ENCODE results near the gene MXD4. TPM values are rescaled to one million over a fixed set of nuclear protein-coding genes. Genes with fewer than 3 reads are reported as not detected.

The MXD4 gene
- total and polyA plus RNA-seq, 2 experiments from 2014 or later = 30.9 to 70.5 TPM

DNA sequence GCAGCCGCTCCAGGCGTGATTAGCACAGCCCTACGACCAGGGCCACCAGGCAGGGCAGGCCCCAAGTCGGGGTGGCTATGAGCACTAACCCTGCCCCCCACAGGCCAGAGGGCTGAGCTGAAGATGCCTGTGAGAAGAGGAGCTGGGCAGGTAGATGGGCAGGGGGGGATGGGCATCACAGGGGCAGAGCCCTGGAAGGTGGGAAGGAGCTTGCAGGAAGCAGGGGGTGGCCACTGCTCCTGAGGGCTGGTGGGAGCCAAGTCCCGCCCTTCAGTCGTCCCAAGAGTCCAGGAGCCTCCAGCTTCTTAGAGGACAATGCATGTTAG, 7.3 kb upstream of the MXD4 start:
- Histone ChIP-seq H4K20me1 (ENCODE audit: insufficient read depth) (no peaks in the 10 kb centered on the region), H3K36me3 (ENCODE audit: low read depth) (no peaks in the 10 kb centered on the region), H3K79me2 (ENCODE audit: insufficient read depth) (no peaks in the 10 kb centered on the region), H3K4me3 (no peak overlapping the region), H3K9me2 (ENCODE audit: insufficient read depth) (no peaks in the 10 kb centered on the region), H3K9ac (no peak overlapping the region), H3K27me3 (replicated peaks; ENCODE audit: insufficient read depth) (no peaks in the 10 kb centered on the region), H3K4me2 (ENCODE audit: unreplicated experiment) (no peak overlapping the region), H3K4me1 (ENCODE audit: insufficient read depth) (0 out of 2 replicates have a peak, but pooled peaks cover 8% of the 10 kb centered on the region), H2AFZ (no peak overlapping the region), H3K9me3 (ENCODE audit: low read depth) (no peaks in the 10 kb centered on the region), H3K27ac (no peak overlapping the region), H3F3A (ENCODE audit: insufficient read depth) (peaks cover 6% of the 10 kb centered on the region; the same call in 1 of the 2 replicates)
- DNase-seq = no peak
- 79 to 85% methylated on average over 6 of the region's 6 CpGs for WGBS, 2 experiments (ENCODE audit: low coverage in 1 of 2, low lambda C conversion rate in 2 of 2, missing lambda C conversion rate in 2 of 2)
- in situ Hi-C loops (cut with MboI) = no loop called here
- TF ChIP-seq EZH2 (IDR thresholded peaks at IDR 0.05; ENCODE audit: insufficient read depth, poor library complexity, severe bottlenecking) = no peak
- TF ChIP-seq EZH2phosphoT487 (IDR thresholded peaks at IDR 0.05; ENCODE audit: insufficient read depth, low read depth) = no peak

DNA sequence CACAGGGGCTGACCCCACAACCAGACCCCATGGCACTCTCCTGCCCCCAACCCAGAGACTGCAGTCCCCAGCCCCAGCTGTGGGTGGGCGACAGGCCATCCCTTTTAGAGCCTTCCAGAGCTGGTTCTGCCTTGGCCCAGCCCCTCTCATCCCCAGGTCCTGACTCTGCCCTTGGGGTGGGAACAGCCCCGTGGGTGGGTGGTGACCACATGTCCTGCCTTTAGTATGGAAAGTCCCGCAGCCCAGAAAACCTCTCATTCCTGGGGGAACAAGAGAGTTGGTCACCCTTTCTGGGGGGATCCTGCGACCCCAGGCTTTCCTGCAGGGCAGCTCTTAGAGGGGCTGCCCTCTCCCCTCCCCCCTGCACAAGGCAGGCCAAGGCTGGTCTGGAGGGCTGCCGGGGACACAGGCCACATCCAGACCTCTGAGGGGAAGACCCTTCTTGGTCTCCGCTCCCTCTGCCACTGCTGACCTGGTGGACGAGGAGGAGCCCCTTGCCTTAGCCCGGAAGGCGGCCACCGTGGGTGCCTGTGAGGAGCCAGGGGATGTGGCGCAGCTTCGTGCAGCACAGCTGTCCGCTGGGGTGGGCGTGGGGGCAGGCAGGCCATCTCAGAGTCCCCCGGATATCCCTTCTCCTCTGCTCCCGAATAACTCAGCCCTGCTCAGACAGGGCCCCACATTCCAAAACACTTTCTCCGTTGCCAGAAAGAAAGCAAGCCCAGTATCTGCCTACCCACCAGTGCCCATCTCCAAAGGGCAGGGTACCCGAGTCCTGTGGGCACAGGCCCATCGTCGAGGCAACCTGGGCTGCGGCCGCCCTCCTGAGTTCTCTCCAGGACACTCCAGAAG, 6.7 kb upstream of the MXD4 start:
- no peak overlapping the region for H3K4me3 ChIP-seq
- H3K9me3 ChIP-seq (ENCODE audit: low read depth) = no peaks in the 10 kb centered on the region
- 0 out of 2 replicates have a peak, but pooled peaks cover 8% of the 10 kb centered on the region for H3K4me1 ChIP-seq (ENCODE audit: insufficient read depth)
- in situ Hi-C loops (cut with MboI) = no loop called here
- TF ChIP-seq EZH2phosphoT487 (IDR thresholded peaks at IDR 0.05; ENCODE audit: insufficient read depth, low read depth) = no peak
- TF ChIP-seq EZH2 (IDR thresholded peaks at IDR 0.05; ENCODE audit: insufficient read depth, poor library complexity, severe bottlenecking) = no peak
- H3K36me3 ChIP-seq (ENCODE audit: low read depth) = no peaks in the 10 kb centered on the region
- H3K27ac ChIP-seq = no peak overlapping the region
- H3K4me2 ChIP-seq (ENCODE audit: unreplicated experiment) = no peak overlapping the region
- no peaks in the 10 kb centered on the region for H3K79me2 ChIP-seq (ENCODE audit: insufficient read depth)
- DNase-seq = no peak
- H3K27me3 ChIP-seq (replicated peaks; ENCODE audit: insufficient read depth) = no peaks in the 10 kb centered on the region
- H3K9ac ChIP-seq = no peak overlapping the region
- H3K9me2 ChIP-seq (ENCODE audit: insufficient read depth) = no peaks in the 10 kb centered on the region
- WGBS, 2 experiments (ENCODE audit: low coverage in 1 of 2, low lambda C conversion rate in 2 of 2, missing lambda C conversion rate in 2 of 2) = 83 to 84% methylated on average over 21 to 22 of the region's 22 CpGs
- H4K20me1 ChIP-seq (ENCODE audit: insufficient read depth) = no peaks in the 10 kb centered on the region
- H3F3A ChIP-seq (ENCODE audit: insufficient read depth) = peaks cover 6% of the 10 kb centered on the region; the same call in 1 of the 2 replicates
- no peak overlapping the region for H2AFZ ChIP-seq

GRCh38 chr4:2267841-2268240, 5.9 kb upstream of the MXD4 start:
- DNase-seq = no peak
- no peaks in the 10 kb centered on the region for H3K9me2 ChIP-seq (ENCODE audit: insufficient read depth)
- H3K27me3 ChIP-seq (replicated peaks; ENCODE audit: insufficient read depth) = no peaks in the 10 kb centered on the region
- peaks cover 6% of the 10 kb centered on the region; the same call in 1 of the 2 replicates for H3F3A ChIP-seq (ENCODE audit: insufficient read depth)
- no peak overlapping the region for H3K27ac ChIP-seq
- no peak overlapping the region for H3K4me2 ChIP-seq (ENCODE audit: unreplicated experiment)
- TF ChIP-seq EZH2phosphoT487 (IDR thresholded peaks at IDR 0.05; ENCODE audit: insufficient read depth, low read depth) (no peak), EZH2 (IDR thresholded peaks at IDR 0.05; ENCODE audit: insufficient read depth, poor library complexity, severe bottlenecking) (no peak)
- in situ Hi-C loops (cut with MboI) = no loop called here
- no peaks in the 10 kb centered on the region for H3K79me2 ChIP-seq (ENCODE audit: insufficient read depth)
- H2AFZ ChIP-seq = no peak overlapping the region
- WGBS, 2 experiments (ENCODE audit: low coverage in 1 of 2, low lambda C conversion rate in 2 of 2, missing lambda C conversion rate in 2 of 2) = 80 to 84% methylated on average over 12 of the region's 12 CpGs
- no peaks in the 10 kb centered on the region for H4K20me1 ChIP-seq (ENCODE audit: insufficient read depth)
- H3K4me1 ChIP-seq (ENCODE audit: insufficient read depth) = 0 out of 2 replicates have a peak, but pooled peaks cover 8% of the 10 kb centered on the region
- no peaks in the 10 kb centered on the region for H3K9me3 ChIP-seq (ENCODE audit: low read depth)
- no peak overlapping the region for H3K9ac ChIP-seq
- no peak overlapping the region for H3K4me3 ChIP-seq
- H3K36me3 ChIP-seq (ENCODE audit: low read depth) = no peaks in the 10 kb centered on the region

DNA sequence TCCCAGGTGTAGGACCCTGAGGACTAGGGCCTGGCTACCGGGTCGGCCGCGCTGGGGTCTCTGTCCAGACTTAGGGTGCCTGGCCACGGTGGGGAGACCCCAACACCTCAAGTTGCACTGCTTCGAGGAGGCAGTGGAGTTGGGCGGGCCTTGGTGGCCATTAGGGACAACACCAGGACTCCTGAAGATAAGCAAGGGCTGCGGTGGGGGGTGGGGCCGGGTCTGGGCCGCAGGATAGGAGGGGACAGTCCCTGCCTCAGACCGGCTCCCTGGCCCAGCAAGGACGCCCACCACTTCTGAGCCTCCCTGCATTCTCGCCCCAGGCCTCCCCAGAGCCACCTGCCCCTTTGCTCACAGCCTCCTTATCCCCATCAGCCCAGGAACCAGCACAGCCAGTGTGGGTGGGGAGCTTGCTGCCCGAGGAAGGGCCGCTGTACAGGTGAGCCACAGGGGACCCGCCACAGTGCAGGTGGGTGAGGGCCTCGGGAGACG, 5.5 kb upstream of the MXD4 start:
- Histone ChIP-seq H3K9ac (no peak overlapping the region), H3K9me3 (ENCODE audit: low read depth) (no peaks in the 10 kb centered on the region), H3F3A (ENCODE audit: insufficient read depth) (peaks cover 6% of the 10 kb centered on the region; the same call in 1 of the 2 replicates), H3K9me2 (ENCODE audit: insufficient read depth) (no peaks in the 10 kb centered on the region), H3K4me1 (ENCODE audit: insufficient read depth) (0 out of 2 replicates have a peak, but pooled peaks cover 8% of the 10 kb centered on the region), H4K20me1 (ENCODE audit: insufficient read depth) (no peaks in the 10 kb centered on the region), H3K27ac (no peak overlapping the region), H2AFZ (no peak overlapping the region), H3K4me3 (no peak overlapping the region), H3K36me3 (ENCODE audit: low read depth) (no peaks in the 10 kb centered on the region), H3K27me3 (replicated peaks; ENCODE audit: insufficient read depth) (no peaks in the 10 kb centered on the region), H3K4me2 (ENCODE audit: unreplicated experiment) (no peak overlapping the region), H3K79me2 (ENCODE audit: insufficient read depth) (no peaks in the 10 kb centered on the region)
- WGBS, 2 experiments (ENCODE audit: low coverage in 1 of 2, low lambda C conversion rate in 2 of 2, missing lambda C conversion rate in 2 of 2) = 92 to 93% methylated on average over 13 to 18 of the region's 18 CpGs
- DNase-seq = no peak
- in situ Hi-C loops (cut with MboI) = no loop called here
- no peak for TF ChIP-seq EZH2 (IDR thresholded peaks at IDR 0.05; ENCODE audit: insufficient read depth, poor library complexity, severe bottlenecking)
- no peak for TF ChIP-seq EZH2phosphoT487 (IDR thresholded peaks at IDR 0.05; ENCODE audit: insufficient read depth, low read depth)
